Glomerular visceral epithelial cell (primary cell): ENCODE data around the gene UTS2R.
"Not testable (repeated sequence)": the region's sequence is repeated elsewhere in the genome, so short reads cannot be mapped to it uniquely, and the experiment has no call there.

ENCODE experiments used
- DNase-seq: peaks from one replicate; pipeline ENCODE4 v3.0.0-alpha.2; 2016; ENCODE audit errors: extremely low spot score

UTS2R gene

DNA sequence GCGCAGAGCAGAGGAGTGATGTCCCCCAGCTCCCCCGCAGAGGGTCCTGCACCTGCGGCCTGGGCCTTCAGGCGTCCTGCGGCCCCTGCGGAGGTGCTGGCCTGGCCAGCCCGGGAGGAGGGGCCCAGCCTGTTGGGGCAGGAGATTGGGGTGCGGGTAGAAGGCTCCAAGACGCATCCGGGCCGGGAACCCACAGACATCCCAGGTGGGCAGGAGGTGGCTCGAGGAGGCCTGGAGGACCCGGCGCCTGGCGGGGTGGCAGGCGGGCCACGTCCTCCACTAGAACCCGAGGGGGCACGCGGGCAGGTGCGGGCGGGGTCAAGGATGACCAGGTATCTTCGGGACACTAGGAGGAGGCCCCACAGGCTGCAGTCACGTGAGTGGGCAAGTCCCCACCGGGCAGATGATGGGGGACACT lies 37.4 kb upstream of the UTS2R start:
- DNase-seq, result no peak

DNA sequence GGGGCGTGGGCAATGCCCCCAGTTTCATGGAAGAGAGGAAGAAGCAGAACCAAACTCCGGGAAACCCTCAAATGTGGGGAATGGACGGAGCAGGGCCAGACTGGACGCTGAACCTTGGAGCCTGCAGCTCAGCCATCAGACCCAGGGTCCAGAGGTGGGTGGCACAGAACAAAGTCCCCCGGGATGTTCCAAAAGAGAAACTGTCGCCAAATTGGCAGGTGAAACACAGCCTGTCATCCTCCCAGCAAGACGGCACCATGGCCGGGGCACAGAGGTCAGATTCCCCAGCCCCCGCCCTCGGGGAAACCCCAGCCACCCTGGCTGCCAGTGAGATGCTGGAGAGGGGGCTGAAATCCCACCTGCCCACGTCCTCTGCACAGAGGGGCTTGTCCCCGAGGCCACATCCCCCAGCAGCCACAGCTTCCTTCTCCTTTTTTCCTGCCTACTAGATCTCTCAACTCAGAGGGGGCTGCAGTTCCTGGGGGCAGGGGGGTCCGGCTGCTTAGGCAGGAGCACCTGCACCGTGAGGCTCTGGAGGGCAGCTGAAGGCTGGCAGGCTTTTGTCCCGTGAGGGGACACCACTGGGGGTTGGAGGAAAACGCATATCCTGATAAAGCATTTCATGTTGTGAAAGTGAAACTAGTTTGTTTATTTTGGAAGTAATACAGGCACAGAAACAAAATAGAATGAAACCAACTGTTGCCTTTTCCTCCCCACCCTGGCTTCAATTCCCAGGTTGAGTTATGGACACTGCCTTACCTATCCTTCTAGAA lies 36.8 kb upstream of the UTS2R start:
- DNase-seq, result no peak

DNA sequence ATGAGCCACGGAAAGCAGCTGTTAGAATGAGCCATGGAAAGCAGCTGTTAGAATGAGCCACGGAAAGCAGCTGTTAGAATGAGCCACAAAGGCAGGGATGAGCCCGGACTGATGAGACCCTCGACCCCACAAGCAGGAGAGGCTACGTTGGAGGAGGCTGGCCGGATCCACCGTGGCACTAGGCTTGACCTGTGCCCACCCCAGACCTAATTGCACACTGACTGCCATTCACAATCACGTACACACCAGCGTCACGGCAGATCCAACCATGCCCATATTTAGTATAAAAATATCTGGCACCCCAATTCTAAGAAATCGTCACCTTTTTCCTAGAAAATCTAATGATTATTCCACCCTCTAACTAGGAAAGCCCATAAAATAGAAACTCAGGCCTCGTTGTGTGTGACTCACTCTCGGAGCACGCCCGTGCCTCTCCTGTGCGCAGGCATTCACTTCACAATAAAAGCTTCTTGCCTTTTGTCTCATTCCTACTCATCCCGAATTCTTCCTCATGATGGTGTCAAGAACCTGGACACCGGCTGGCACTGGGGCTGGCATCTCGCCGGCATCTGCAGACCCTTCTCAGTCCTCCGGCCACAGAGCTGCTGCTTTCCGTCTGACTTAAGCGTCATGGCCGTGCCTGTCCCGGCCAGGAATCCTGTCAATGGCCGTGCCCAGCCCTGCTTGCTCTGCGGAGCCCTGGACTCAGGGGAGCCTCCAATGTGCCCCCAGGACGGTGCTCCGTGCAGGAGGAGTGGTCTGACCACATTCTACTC lies 32.5 kb upstream of the UTS2R start:
- DNase-seq, result peak; percentile 83

DNA sequence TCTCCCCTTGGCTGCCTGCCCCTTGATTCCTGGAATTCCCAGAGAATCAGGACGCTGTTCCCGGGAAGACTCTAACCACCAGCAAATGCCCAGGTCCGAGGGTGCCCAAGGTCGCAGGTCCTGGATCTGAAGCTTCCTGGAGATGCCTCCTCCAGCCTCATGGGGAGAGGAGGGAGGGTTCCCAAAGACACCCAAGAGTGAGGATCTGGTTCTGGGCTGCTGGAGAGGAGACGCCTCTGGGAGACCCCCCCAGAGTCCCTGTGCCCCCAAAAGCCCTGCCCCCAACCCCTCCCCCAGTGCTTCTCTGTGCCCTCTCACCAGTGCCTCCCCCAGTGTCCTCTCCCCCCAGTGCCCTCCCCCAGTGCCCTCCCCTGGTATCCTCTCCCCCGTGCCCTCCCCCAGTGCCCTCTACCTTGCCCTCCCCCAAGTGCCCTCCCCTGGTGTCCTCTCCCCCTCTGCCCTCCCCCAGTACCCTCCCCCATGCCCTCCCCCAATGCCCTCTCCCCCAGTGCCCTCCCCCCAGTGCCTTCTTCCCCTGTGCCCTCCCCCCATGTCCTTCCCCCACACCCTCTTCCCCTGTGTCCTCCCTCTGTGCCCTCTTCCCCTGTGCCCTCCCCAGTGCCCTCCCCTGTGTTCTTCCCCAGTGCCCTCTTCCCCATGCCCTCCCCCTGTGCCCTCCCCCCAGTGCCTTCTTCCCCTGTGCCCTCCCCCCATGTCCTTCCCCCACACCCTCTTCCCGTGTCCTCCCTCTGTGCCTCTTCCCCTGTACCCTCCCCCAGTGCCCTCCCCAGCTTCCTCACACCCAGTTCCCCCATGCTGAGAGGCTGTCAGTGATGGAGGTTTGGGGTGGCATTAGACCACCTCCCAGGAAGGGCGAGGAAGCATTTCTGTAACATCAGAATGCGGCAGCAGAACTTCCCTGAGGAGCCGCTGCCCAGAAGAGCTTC lies 31.7 kb upstream of the UTS2R start:
- no peak for DNase-seq

DNA sequence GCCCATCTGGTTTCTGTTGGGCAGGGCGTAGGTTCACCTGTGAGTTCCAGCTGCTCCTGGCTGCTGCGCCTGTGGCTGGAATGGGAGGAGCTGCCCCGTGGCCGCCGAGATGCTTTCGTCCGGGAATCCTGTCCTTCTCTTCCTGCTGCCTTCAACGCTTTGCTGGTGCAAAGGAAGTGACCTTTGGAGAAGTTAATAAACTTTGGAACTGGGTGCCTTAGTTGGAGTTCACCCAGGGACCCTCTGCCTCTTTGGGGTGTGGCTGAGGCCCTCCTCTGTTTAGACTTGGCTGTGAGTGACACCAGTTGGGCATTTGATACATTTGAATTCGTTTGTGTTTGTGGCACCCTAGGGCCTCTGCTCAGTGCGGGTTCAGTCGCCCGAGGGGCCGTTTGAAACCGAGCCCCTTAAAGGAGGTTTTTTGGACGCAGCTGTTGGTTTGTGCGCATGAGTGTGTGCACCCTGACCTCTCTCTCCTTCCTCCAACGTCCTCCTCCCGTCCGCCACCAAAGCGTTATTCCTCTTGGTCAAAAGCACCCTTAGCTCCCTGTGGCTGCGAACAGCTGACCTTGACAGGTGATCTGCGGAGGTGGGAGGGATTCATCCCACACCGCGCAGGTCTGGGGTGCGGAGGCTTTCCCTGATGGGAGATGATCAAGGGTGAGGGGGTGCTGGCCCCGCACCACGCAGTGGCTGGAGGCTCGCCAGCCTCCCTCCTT lies 29.0 kb upstream of the UTS2R start:
- no peak for DNase-seq

DNA sequence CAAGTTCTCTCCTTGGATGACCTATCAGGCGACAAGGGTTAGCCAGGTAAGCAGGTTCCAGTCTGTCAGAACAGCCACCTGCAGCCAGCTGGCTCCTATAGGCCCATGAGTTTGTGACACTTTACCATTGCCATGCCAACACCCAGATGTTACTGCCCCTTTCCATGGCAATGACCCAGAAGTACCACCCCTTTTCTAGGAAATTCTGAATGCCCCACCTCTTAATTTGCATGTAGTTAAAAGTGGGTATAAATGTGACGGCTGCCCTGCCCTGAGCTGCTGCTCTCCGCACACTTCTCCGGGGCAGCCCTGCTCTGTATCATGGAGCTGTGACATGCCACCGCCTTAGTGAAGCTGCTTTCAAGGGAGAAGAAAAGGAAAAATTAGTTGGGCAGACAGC lies 28.0 kb upstream of the UTS2R start:
- DNase-seq, result no peak

DNA sequence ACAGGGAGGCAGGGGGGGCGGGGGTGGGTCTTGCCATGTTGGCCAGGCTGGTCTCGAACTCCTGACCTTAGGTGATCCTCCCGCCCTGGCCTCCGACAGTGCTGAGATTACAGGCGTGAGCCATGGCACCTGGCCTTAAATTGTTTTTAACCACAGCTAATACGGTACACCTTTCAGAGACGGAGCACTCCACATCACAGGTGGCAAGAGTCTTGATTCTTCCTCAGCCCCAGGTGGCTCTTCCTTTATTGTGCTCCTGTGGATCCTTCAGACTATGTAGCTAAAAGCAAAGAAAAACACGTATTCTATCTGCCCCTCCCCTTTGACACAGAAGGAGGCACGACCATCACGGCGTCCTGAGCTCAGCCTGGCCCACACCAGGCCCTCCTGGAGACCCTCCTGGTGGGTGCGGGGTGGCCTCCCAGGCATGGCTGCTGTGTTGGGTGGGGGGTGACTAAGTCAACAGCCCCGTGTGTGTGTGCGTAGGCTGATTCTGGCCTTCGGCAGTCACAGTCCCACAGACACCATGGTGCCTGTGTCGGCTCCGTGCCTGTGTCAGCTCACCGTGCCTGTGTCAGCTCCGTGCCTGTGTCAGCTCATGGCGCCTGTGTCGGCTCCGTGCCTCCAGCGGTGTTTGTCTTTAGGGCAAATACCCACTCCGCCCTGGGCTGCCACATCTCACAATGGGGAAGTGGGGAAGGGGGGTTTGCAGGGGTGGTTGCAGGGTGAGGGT lies 27.2 kb upstream of the UTS2R start:
- DNase-seq, result no peak

DNA sequence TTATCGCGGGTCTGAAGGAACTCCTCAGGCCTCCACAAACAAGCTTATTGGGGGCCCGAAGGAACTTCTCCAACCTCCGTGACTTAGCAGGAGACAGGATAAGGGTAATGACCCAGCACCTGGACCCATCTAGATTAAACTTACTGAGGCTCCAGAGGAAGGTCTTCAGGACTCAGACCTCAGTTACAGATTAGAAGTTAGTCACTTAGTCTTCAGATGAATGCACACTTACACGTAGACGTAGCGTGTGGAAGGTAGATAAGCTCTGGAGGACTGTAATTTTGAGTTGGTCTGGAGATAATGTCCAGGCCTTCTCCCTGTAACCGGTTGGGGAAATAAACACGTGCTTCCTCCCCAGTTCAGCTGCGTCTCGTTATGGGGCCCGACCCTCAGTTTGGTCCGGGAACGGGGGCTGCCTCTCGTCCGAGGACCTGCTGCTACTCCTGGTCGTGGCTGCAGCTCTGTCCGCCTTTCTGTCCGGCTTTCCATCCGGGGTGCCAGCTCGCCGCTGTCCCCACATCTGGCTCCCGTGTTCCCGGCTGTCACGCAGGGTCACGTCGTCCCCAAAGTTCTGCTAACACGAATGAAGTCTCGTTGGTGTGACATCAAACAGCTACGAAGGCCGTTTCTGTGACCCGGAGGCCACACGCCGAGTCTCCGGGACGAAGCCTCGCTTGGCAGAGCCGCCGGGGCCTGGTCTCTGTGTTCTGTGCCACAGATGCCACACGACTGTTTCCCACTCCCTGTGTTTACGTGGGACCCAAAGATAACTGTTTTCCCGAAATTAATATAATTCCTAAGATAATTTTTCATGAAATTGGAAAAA lies 26.2 kb upstream of the UTS2R start:
- DNase-seq, result no peak

DNA sequence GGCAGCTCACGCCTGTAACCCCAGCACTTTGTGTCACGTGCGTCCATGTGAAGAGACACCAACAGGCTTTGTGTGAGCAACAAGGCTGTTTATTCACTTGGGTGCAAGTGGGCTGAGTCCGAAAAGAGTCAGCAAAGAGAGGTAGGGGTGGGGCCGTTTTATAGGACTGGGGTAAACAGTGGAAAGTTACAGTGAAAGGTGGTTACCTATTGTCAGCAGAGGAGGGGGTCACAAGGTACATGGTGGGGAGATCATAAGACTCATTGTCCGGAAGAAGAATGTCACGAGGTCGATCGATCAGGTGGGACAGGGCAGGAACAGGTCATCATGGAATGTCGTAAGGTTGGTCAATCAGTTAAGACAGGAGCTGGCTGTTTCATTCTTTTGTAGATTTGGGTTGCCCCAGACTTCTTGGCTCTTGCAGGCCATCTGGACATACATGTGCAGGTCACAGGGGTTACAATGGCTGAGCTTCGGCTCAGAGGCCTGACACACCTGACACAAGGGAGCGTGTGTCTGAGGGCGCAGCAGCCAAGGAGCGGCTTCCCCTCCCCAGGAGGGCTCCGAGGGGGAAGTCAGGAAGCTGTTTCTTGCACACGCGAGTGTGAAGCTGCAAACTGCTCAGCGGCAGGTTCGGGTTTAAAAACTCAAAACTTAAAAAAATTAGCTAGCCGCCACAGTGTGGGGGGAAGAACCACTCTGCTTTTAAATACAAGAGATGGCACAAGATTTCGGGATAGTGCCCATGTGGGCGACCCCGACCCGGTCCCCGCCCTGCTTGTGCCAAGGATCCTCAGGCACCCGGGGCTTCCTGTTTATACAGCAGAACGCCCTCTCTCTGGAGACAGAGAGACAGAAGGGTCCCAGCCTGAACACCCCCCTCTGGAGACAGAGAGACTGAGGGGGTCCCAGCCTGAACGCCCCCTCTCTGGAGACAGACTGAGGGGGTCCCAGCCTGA lies 24.9 kb upstream of the UTS2R start:
- no peak for DNase-seq

DNA sequence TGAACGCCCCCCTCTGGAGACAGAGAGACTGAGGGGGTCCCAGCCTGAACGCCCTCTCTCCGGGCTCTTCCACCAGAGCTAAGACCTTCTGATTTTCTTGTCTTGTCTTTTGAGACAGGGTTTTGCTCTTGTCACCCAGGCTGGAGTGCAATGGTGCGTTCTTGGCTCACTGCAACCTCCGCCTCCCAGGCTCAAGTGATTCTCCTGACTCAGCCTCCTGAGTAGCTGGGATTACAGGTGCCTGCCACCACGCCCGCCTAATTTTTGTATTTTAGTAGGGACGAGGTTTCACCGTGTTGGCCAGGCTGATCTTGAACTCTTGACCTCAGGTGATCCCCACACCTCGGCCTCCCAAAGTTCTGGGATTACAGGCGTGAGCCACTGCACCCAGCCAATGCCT lies 23.6 kb upstream of the UTS2R start:
- DNase-seq, result not testable (repeated sequence)

DNA sequence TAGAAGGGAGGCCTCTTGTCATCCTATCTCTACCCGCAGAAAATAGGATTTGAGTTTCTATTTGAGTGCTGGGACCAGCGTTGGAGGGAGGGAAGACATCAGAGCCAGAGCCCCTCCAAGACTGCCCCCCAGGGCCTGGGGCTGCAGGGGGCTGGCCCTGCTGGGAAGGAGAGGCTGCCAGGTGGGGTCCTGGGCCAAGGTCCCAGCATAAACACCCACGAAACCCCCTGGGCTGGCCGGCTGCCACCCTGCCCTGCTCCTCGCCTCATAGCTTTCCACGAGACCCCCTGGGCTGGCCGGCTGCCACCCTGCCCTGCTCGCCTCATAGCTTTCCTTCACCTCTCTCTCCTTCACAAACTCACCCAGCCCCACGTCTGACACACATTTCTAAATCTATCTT lies 23.1 kb upstream of the UTS2R start:
- DNase-seq, result no peak

DNA sequence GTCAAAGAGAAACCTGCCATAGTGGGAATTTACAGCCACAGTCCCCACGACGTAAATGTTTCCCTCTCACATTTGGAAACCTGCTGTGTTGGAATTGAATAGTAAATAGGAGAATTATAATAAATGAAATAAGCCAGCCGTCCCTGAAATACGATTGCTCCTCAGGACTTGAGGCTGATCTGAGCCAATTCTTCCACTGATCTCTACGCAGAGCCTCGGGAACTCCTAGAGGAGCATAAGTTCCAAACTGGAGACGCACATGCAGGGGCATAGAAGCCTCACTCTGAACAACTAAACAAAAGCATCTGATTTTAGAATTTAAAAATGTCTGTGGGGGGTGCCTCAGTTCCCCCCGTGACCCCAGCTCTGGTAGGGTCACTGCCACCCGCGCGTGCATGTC lies 22.7 kb upstream of the UTS2R start:
- no peak for DNase-seq

DNA sequence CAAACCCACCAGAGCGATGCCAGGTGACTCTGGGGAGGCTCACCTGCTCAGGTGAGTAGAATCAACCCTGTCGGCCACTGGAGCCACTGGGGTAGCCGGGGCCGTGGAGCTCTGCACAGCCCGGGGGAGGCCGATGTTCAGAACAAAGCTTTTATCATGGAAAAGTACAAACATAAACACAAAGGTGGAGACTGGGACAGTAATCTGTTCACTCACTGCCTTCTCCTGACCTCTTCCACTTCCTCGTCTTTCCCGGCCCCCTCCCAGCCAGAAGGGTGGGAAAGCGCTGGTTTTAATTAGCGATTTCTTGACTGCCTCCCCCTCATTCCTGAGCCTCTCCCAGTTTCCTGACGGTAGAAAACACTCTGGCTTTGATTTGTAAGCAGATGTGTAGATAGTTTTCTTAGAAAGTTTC lies 22.3 kb upstream of the UTS2R start:
- no peak for DNase-seq

DNA sequence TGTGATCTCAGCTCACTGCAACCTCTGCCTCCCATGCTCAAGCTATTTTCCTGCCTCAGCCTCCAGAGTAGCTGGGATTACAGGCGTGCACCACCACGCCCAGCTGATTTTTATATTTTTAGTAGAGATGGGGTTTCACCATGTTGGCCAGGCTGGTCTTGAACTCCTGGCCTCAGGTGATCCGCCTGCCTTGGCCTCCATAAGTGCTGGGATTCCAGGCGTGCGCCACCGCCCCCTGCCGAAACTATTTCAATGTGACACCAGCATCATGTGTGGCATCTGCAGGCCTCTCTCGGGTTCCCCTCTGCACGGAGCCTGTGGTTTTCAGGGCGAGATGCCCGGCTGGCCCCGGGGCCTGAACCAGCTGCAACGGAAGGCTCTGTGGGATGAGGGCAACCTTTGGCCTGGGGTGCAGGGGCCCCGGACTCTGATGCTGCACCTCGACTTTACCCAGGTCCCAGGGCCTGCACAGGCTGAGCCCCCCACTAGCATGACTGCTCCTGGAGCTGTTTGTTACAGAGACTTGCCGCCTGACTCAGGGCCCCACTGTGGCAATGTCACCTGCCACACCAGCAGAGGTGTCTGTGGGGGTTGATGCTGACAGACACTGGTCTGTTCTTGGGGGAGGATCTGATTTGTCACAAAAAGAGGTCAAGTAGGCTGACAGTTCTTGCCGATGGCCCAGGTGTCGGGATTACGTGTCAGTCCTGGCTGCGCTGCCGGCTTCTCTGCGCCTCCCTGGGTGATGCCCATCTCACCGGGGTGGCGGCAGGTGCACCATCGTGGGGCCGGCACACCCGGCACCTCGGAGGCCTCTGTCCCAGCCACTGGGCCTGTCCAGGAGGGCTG lies 21.2 kb upstream of the UTS2R start:
- no peak for DNase-seq

DNA sequence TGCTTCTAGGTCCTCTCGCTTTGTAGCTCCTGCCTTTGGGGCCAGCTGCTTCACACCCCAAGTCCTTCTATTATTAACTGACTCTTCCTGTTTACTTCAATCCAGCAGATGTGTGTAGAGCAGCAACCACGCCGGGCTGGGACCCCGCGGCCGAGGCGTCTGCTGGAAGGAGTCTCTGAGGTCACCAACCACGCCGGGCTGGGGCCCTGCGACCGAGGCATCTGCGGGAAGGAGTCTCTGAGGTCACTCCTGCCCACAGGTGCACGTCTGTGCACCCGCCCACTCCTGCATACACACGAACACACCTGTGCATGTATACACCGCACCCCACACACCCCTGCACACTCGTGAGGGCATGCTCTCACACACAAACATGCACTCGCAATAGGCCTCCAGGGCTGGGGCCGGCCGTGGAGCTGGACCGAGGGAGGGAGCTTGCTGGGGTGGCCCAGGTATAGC lies 20.3 kb upstream of the UTS2R start:
- no peak for DNase-seq

DNA sequence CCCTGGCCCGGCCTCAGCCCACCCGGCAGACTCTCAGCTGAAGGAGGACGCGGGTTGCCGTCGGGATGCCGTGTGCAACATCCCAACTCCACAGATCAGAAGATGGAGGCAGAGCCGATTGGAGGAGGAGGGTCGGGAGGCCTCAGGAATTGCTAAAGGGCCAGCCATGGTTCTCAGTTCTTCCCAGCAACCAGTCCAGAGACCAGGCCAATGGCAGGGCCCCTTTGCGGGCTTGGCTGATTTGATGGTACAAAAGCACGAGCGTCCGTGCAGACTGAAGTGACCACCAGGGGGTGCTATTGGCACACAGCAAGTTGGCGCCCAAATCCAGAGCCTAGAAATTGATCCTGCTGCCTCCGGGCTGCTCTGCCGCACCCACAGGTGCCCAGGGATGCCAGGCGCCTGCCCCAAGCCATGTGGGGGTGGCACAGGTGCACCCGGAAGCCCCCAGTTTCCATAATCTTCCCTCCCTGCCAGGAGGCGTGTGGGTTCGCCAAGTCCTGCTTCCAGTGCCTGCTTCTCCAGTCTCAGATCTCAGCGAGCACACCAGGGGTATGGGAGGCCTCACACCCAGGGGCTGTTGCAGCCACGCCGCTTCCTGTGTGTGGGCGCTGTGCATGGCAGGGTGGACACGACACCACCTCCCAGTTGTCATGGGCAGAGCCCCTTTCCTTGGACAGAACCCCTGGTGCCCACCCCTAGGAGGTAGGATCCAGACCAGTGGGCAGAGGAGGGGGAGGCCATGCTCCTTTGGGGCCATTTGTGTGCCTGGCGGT lies 19.7 kb upstream of the UTS2R start:
- peak; percentile 86 for DNase-seq

DNA sequence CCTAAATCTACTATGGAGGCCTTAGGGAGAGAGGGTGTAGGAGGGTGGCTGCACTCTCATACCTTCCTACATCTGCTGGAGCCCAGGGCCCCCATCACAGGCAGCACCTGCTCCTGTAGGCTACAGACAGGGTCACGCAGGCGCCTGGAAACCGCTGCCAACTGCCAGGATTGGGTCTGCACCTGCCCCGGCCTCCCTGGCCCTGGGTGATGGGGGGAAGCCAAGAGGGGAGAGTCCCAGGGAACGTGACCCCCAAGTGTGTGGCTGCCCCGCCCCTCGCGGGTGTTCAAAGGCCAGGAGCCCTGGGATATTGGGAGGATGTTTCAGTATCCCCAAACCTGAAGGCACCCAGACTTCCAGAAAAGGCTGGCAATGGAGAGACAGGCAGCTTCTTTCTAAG lies 18.1 kb upstream of the UTS2R start:
- no peak for DNase-seq
